ENCODE measurements around the gene CAPRIN1. TPM values are rescaled to one million over a fixed set of nuclear protein-coding genes. Genes with fewer than 3 reads are reported as not detected.

Gene CAPRIN1
- total and polyA plus RNA-seq, 4 donors, result 65.6 to 285 (median 119) TPM

DNA sequence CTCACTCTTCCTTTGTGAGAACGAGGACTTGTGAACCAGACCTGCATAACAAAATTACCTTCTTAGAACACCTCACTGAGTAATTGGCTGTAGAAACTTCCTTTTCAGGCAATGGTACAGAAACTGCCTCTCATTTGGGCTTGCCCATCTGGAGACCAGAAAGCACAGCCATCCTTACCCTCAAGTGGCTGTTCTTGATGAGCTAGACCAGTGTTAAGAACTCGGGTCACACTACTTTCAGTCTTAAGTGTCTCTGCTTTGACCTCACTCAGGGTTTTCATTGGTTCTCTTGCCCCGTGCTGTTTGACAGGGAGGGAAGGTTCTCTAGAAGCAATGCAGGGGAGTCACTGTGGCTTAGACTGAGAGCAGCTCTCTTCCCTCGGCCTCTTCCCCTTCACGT, 83.2 kb downstream of the CAPRIN1 start:
- Histone ChIP-seq H3K36me3 (ENCODE audit: control insufficient read depth in 4 of 4, insufficient read depth in 4 of 4, low read length in 4 of 4) (peaks cover 33 to 71% (median 53%) of the 10 kb centered on the region in 4 donors), H3K9ac (ENCODE audit: insufficient read depth in 1 of 2, low read length in 2 of 2) (no peak overlapping the region), H3K27ac (ENCODE audit: low read depth in 1 of 2, low read length in 1 of 2) (no peak overlapping the region), H3K4me1 (ENCODE audit: control insufficient read depth in 5 of 5, insufficient read depth in 5 of 5, low read length in 5 of 5) (no peaks in the 10 kb centered on the region), H3K9me3 (ENCODE audit: control insufficient read depth in 4 of 4, insufficient read depth in 3 of 4, low read length in 3 of 4) (peaks cover 0 to 2% (median 0%) of the 10 kb centered on the region in 4 donors), H3K27me3 (ENCODE audit: control insufficient read depth in 3 of 3, insufficient read depth in 3 of 3, low read length in 2 of 3) (no peaks in the 10 kb centered on the region), H3K4me3 (no peak overlapping the region)
- TF ChIP-seq, protein P1, sequence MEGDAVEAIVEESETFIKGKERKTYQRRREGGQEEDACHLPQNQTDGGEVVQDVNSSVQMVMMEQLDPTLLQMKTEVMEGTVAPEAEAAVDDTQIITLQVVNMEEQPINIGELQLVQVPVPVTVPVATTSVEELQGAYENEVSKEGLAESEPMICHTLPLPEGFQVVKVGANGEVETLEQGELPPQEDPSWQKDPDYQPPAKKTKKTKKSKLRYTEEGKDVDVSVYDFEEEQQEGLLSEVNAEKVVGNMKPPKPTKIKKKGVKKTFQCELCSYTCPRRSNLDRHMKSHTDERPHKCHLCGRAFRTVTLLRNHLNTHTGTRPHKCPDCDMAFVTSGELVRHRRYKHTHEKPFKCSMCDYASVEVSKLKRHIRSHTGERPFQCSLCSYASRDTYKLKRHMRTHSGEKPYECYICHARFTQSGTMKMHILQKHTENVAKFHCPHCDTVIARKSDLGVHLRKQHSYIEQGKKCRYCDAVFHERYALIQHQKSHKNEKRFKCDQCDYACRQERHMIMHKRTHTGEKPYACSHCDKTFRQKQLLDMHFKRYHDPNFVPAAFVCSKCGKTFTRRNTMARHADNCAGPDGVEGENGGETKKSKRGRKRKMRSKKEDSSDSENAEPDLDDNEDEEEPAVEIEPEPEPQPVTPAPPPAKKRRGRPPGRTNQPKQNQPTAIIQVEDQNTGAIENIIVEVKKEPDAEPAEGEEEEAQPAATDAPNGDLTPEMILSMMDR (IDR thresholded peaks at IDR 0.05; ENCODE audit: control extremely low read depth, extremely low read depth), result no peak
- ATAC-seq (ENCODE audit: insufficient read depth, low FRiP score) (no peak), DNase-seq (no peak)
- 78 to 85% methylated on average over 5 of the region's 5 CpGs for WGBS, 2 donors

DNA sequence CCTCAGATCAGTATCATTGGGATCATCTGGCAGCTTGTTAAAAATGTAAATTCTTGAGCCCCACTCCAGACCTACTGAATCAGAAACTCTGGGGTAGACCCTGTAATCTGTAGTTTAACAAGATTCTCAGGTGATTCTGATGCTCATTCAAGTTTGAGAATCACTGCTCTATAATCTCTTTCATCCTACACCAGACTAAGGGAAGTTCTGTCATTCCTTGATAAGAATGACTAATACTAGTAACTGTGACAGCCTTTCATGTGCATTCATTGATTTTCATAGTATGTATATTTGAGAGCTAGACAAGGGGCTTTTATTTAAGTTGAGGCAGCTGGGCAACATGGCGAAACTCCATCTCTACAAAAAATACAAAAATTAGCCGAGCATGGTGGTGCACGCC, 83.9 kb downstream of the CAPRIN1 start:
- Histone ChIP-seq H3K36me3 (ENCODE audit: control insufficient read depth in 4 of 4, insufficient read depth in 4 of 4, low read length in 4 of 4) (peaks cover 33 to 76% (median 55%) of the 10 kb centered on the region in 4 donors), H3K27ac (ENCODE audit: low read depth in 1 of 2, low read length in 1 of 2) (no peak overlapping the region), H3K9ac (ENCODE audit: insufficient read depth in 1 of 2, low read length in 2 of 2) (no peak overlapping the region), H3K9me3 (ENCODE audit: control insufficient read depth in 4 of 4, insufficient read depth in 3 of 4, low read length in 3 of 4) (peaks cover 0 to 2% (median 0%) of the 10 kb centered on the region in 4 donors), H3K4me3 (no peak overlapping the region), H3K27me3 (ENCODE audit: control insufficient read depth in 3 of 3, insufficient read depth in 3 of 3, low read length in 2 of 3) (no peaks in the 10 kb centered on the region), H3K4me1 (ENCODE audit: control insufficient read depth in 5 of 5, insufficient read depth in 5 of 5, low read length in 5 of 5) (no peaks in the 10 kb centered on the region)
- DNase-seq, result no peak
- ATAC-seq (ENCODE audit: insufficient read depth, low FRiP score), result no peak
- 96 to 99% methylated on average over 3 of the region's 3 CpGs for WGBS, 2 donors
- TF ChIP-seq, protein P1 (IDR thresholded peaks at IDR 0.05; ENCODE audit: control extremely low read depth, extremely low read depth), result no peak

DNA sequence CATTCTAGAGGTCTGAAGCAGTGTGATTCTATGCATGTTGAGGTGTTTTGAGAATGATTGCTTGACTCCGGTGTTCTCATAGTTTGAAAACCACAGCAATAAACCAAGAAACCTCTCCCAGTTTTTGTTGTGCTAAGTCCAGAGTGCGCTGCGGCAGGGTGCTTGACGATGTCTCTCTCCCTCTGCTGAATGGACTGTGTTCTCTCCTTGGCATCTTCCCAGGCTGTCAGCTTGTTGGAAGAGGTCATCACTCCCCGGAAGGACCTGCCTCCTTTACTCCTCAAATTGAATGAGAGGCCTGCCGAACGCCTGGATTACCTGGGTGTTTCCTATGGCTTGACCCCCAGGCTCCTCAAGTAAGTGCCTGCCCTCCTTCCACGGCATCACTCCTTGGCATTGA, 84.9 kb downstream of the CAPRIN1 start:
- DNase-seq, result no peak
- no peak overlapping the region for H3K4me3 ChIP-seq
- H3K4me1 ChIP-seq (ENCODE audit: control insufficient read depth in 5 of 5, insufficient read depth in 5 of 5, low read length in 5 of 5), result no peaks in the 10 kb centered on the region
- 93 to 98% methylated on average over 8 of the region's 8 CpGs for WGBS, 2 donors
- no peak for ATAC-seq (ENCODE audit: insufficient read depth, low FRiP score)
- H3K27ac ChIP-seq (ENCODE audit: low read depth in 1 of 2, low read length in 1 of 2), result no peak overlapping the region
- no peaks in the 10 kb centered on the region for H3K9me3 ChIP-seq (ENCODE audit: control insufficient read depth in 4 of 4, insufficient read depth in 3 of 4, low read length in 3 of 4)
- no peaks in the 10 kb centered on the region for H3K27me3 ChIP-seq (ENCODE audit: control insufficient read depth in 3 of 3, insufficient read depth in 3 of 3, low read length in 2 of 3)
- TF ChIP-seq, protein P1 (IDR thresholded peaks at IDR 0.05; ENCODE audit: control extremely low read depth, extremely low read depth), result no peak
- H3K9ac ChIP-seq (ENCODE audit: insufficient read depth in 1 of 2, low read length in 2 of 2), result no peak overlapping the region
- peaks cover 30 to 77% (median 61%) of the 10 kb centered on the region in 4 donors for H3K36me3 ChIP-seq (ENCODE audit: control insufficient read depth in 4 of 4, insufficient read depth in 4 of 4, low read length in 4 of 4)

DNA sequence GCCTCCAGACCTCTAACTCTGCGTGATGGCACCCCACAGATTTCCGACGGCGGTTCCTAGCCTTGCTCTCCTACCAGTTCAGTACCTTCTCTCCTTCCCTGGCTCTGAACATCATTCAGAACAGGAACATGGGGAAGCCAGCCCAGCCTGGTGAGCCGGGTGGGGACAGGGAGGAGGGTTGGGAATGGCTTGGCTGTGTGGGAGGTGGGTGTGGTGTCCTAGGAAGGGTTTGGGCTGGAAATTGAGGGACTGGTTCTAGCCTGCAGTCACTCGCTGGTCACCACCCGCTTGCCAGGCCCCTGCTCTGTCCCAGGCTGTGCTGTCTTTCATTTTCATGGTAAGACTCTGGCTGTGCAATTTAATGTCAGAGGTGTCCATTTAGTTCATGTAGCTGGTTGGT, 87.8 kb downstream of the CAPRIN1 start:
- no peak for ATAC-seq (ENCODE audit: insufficient read depth, low FRiP score)
- no peak for DNase-seq
- TF ChIP-seq, protein P1 (IDR thresholded peaks at IDR 0.05; ENCODE audit: control extremely low read depth, extremely low read depth), result no peak

More for the DNA sequence above, 87.8 kb downstream of the CAPRIN1 start:
- no peaks in the 10 kb centered on the region for H3K9me3 ChIP-seq (ENCODE audit: control insufficient read depth in 4 of 4, insufficient read depth in 3 of 4, low read length in 3 of 4)
- no peak overlapping the region for H3K4me3 ChIP-seq
- H3K4me1 ChIP-seq (ENCODE audit: control insufficient read depth in 5 of 5, insufficient read depth in 5 of 5, low read length in 5 of 5), result no peaks in the 10 kb centered on the region
- H3K27ac ChIP-seq (ENCODE audit: low read depth in 1 of 2, low read length in 1 of 2), result no peak overlapping the region
- H3K36me3 ChIP-seq (ENCODE audit: control insufficient read depth in 4 of 4, insufficient read depth in 4 of 4, low read length in 4 of 4), result peaks cover 33 to 78% (median 62%) of the 10 kb centered on the region in 4 donors
- H3K9ac ChIP-seq (ENCODE audit: insufficient read depth in 1 of 2, low read length in 2 of 2), result no peak overlapping the region
- H3K27me3 ChIP-seq (ENCODE audit: control insufficient read depth in 3 of 3, insufficient read depth in 3 of 3, low read length in 2 of 3), result no peaks in the 10 kb centered on the region
- WGBS, 2 donors, result 94 to 95% methylated on average over 7 of the region's 7 CpGs
